ENCODE measurements around the gene C5.
A peak's percentile ranks its signal among the peaks of the same experiment; 100 is the strongest.
"Not testable (repeated sequence)": the region's sequence is repeated elsewhere in the genome, so short reads cannot be mapped to it uniquely, and the experiment has no call there.

Gene C5

GRCh38 chr9:120979797-120980196, 70.3 kb downstream of the C5 start:
- DNase-seq = no peak

- no peak for DNase-seq
These were observed 71.1 kb downstream of the C5 start for GRCh38 chr9:120978987-120979386.

- no peak for DNase-seq
These were observed 72.8 kb downstream of the C5 start for GRCh38 chr9:120977321-120977720.

- DNase-seq = no peak
These were observed 75.2 kb downstream of the C5 start for GRCh38 chr9:120974921-120975320.

- DNase-seq = no peak
These were observed 75.9 kb downstream of the C5 start for GRCh38 chr9:120974181-120974580.

GRCh38 chr9:120971938-120972337, 78.1 kb downstream of the C5 start:
- no peak for DNase-seq

- not testable (repeated sequence) for DNase-seq
These were observed 78.6 kb downstream of the C5 start for GRCh38 chr9:120971471-120971870.

- no peak for DNase-seq
These were observed 79.8 kb downstream of the C5 start for GRCh38 chr9:120970244-120970643.

GRCh38 chr9:120966013-120966369, 84.1 kb downstream of the C5 start:
- no peak for DNase-seq

GRCh38 chr9:120965344-120966012, 84.6 kb downstream of the C5 start:
- DNase-seq = no peak

- DNase-seq = no peak
These were observed 88.1 kb downstream of the C5 start for GRCh38 chr9:120961936-120962335.

GRCh38 chr9:120960001-120960400, 90.1 kb downstream of the C5 start:
- DNase-seq = no peak

GRCh38 chr9:120956862-120957261, 93.2 kb downstream of the C5 start:
- DNase-seq = no peak

- DNase-seq = peak; percentile 61
These were observed 98.0 kb downstream of the C5 start for GRCh38 chr9:120951960-120952618.

- no peak for DNase-seq
These were observed 99.4 kb downstream of the C5 start for GRCh38 chr9:120950421-120951388.

GRCh38 chr9:120949290-120949689, 100.8 kb downstream of the C5 start:
- DNase-seq = no peak

GRCh38 chr9:120948824-120949223, 101.3 kb downstream of the C5 start:
- no peak for DNase-seq

- DNase-seq = no peak
These were observed 102.9 kb downstream of the C5 start for GRCh38 chr9:120947222-120947621.

- no peak for DNase-seq
These were observed 103.8 kb downstream of the C5 start for GRCh38 chr9:120946259-120946658.

GRCh38 chr9:120944948-120945347, 105.1 kb downstream of the C5 start:
- no peak for DNase-seq

GRCh38 chr9:120944434-120944843, 105.6 kb downstream of the C5 start:
- no peak for DNase-seq

GRCh38 chr9:120942186-120943001, 107.7 kb downstream of the C5 start:
- DNase-seq = no peak

All from right kidney (tissue), 1 donor.